K562 (cell line): ENCODE data around the gene SSBP1. TPM values are rescaled to one million over a fixed set of nuclear protein-coding genes. Genes with fewer than 3 reads are reported as not detected.
A peak's percentile ranks its signal among the peaks of the same experiment; 100 is the strongest.

Experiments
- AFF1 ChIP-seq, 2 experiments: fragments of 450-650 bp; IDR thresholded peaks; 2 replicates each; pipeline ENCODE4 v1.6.1; 2018; ENCODE audit warnings: mild to moderate bottlenecking in 2 of 2, low read depth in 1 of 2; ENCODE audit not compliant: partially characterized antibody in 2 of 2
- ATF7 ChIP-seq: fragments of 450-650 bp; IDR thresholded peaks from 2 replicates; pipeline ENCODE4 v1.7.1; 2014; ENCODE audit warnings: mild to moderate bottlenecking, moderate library complexity
- CBX3 ChIP-seq, 2 experiments: IDR thresholded peaks; 1 replicate in 1 of 2; 2 replicates in 1 of 2; pipeline ENCODE4 v1.6.1; 2012; ENCODE audit warnings: inconsistent platforms in 2 of 2, low read length in 2 of 2, borderline replicate concordance in 1 of 2, control low read depth in 1 of 2
- CEBPB ChIP-seq: fragments of 450-650 bp; IDR thresholded peaks from 2 replicates; pipeline ENCODE4 v1.6.1; 2016; ENCODE audit warnings: missing genetic modification characterization, missing compliant biosample characterization
- CTBP1 ChIP-seq: fragments of 450-650 bp; IDR thresholded peaks from 2 replicates; pipeline ENCODE4 v1.6.1; 2016; ENCODE audit warnings: borderline replicate concordance
- HES1 ChIP-seq: fragments of 450-650 bp; IDR thresholded peaks from 2 replicates; pipeline ENCODE4 v1.6.1; 2016; ENCODE audit warnings: low read depth, mild to moderate bottlenecking, moderate library complexity
- KDM5B ChIP-seq: fragments of 200-600 bp; sonication (generic); IDR thresholded peaks from 2 replicates; pipeline ENCODE4 v1.6.1; 2012; ENCODE audit warnings: low read depth, mild to moderate bottlenecking, moderate library complexity, low read length, control low read depth, inconsistent platforms; ENCODE audit not compliant: insufficient replicate concordance
- NCOR1 ChIP-seq: fragments of 450-650 bp; IDR thresholded peaks from 2 replicates; pipeline ENCODE4 v1.6.1; 2016; ENCODE audit warnings: mild to moderate bottlenecking, moderate library complexity
- NEUROD1 ChIP-seq: fragments of 150-350 bp; IDR thresholded peaks from 2 replicates; pipeline ENCODE4 v1.6.1; 2014; ENCODE audit warnings: borderline replicate concordance, low read length, low read depth; ENCODE audit not compliant: partially characterized antibody
- RBFOX2 ChIP-seq: fragments of 200-400 bp; formaldehyde crosslinking; IDR thresholded peaks from 2 replicates; pipeline ENCODE4 v1.6.1; 2017; ENCODE audit warnings: low read depth, mild to moderate bottlenecking, low read length, moderate library complexity
- RERE ChIP-seq: sonication (generic); formaldehyde crosslinking; IDR thresholded peaks from 2 replicates; pipeline ENCODE4 v1.8.0; 2023; ENCODE audit warnings: missing genetic modification reagents, mild to moderate bottlenecking, borderline replicate concordance
- SMARCA4 ChIP-seq: fragments of 450-650 bp; IDR thresholded peaks from 2 replicates; pipeline ENCODE4 v1.6.1; 2016
- TRIM25 ChIP-seq: fragments of 450-650 bp; IDR thresholded peaks from 2 replicates; pipeline ENCODE4 v1.7.0; 2016; ENCODE audit warnings: borderline replicate concordance
- ZC3H4 ChIP-seq: sonication (generic); formaldehyde crosslinking; IDR thresholded peaks from 2 replicates; pipeline ENCODE4 v1.9.0; 2021; ENCODE audit warnings: missing genetic modification reagents, borderline replicate concordance
- ZNF780A ChIP-seq: fragments of 250-450 bp; sonication (Bioruptor Pico); IDR thresholded peaks from 2 replicates; pipeline ENCODE4 v1.5.0; 2021; ENCODE audit warnings: mild to moderate bottlenecking
- polyA plus RNA-seq, 8 experiments: library from polyadenylated mRNA; depleted of rRNA in 4 of 8; stranded (reverse) in 5 of 8; unstranded in 3 of 8; fragments of >200 nt; fragmentation: Nextera tagmentation in 2 of 8; fragmentation: Illumina TruSeq in 1 of 8; extraction: Ambion mirVana in 2 of 8; extraction: Trizol in 1 of 8; gene quantifications; 2 replicates each; pipeline versions ENCODE4 v1.2.1 to v1.2.3, GENCODE V29; 2011 to 2014; ENCODE audit warnings: inconsistent platforms in 1 of 8, missing spikeins in 1 of 8
- total RNA-seq, 7 experiments: library from RNA; depleted of rRNA in 6 of 7; stranded (reverse); fragments of >200 nt in 6 of 7; fragmentation: Illumina TruSeq in 2 of 7; extraction: Trizol in 2 of 7; gene quantifications; 2 replicates each; pipeline versions ENCODE4 v1.2.1 to v1.2.3, GENCODE V29; 2011 to 2021; ENCODE audit warnings: low replicate concordance in 1 of 7

Gene SSBP1
- total and polyA plus RNA-seq, 9 of the 15 experiments (the other 6 are each of a cell fraction or from before 2014, with no cell fraction given): 404 to 1,996 (median 835) TPM

- TF ChIP-seq ATF7 (peak; percentile 59; the same call in 1 of the 2 replicates), NEUROD1 (no peak), RBFOX2 (0 out of 2 replicates have a peak, but pooled peaks have one; percentile 35), CEBPB (tag) (peak; percentile 92), SMARCA4 (peak; percentile 72; the same call in 1 of the 2 replicates), AFF1 (IDR thresholded peaks at IDR 0.05; ENCODE audit: low read depth in 1 of 2, partially characterized antibody in 2 of 2) (no peak), CTBP1 (peak; percentile 61; the same call in 1 of the 2 replicates), ZC3H4 (CRISPR knock-in tag) (no peak), ZNF780A (CRISPR knock-in tag) (no peak), KDM5B (peak; percentile 61), RERE (CRISPR knock-in tag) (no peak), TRIM25 (peak; percentile 95; the same call in 1 of the 2 replicates), HES1 (peak; percentile 48; the same call in 1 of the 2 replicates), NCOR1 (no peak), CBX3 (IDR thresholded peaks at IDR 0.05; ENCODE audit: borderline replicate concordance in 1 of 2, low read length in 2 of 2) (0 out of 3 replicates have a peak, but pooled peaks of 1 of the 2 experiments have one; percentile 16)
Measured at GRCh38 chr7:141737118-141737835, 881 bp upstream of the SSBP1 start (continued).
